Measurements from ENCODE around the gene TASOR2.

Gene TASOR2

DNA sequence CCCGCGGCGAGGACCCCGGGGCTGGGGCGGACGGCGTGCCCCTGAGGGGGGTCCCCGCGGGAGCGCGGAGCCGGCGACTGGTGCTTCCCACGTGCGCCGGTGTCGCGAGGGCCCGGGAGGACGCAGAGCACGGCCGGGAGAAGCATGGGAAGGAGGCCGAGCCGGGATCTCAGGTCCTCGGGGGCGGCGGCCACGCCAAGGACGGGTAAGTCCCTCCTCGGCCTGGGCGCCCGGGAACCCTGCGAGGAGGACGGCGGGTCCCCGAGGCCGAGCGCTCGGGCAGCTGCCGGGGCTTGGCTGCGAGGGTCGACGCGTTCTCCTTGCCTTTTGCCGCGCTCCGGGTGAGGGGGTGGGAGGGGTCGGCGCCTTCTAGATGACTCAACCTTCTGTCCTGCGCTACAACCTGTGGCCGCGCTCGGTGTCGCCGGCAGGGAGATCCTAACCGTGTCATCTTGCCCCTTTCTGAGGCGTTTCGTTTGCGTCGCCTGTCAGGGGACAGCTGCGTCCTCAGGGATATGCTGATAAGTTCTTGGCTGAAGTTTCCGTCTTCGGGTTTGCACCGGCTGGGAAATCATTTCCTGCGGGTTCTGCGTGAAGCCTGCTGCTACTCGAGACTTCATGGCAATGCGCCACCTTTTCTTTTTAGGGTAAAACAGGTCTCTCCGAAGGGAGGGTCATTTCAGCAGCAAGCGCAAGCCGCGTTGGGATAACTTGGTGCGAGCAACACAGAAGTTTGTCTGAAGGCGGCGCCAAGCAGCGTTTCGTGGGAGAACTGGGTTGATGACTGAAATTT, 529 bp downstream of the TASOR2 start:
- Histone ChIP-seq H3K27ac (ENCODE audit: low read depth in 2 of 2, low read length in 2 of 2) (peak overlapping the region; percentile 84 to 90), H3K4me3 (ENCODE audit: low read length in 2 of 2) (peak overlapping the region; percentile 91 to 94), H3K36me3 (ENCODE audit: control insufficient read depth in 2 of 2, insufficient read depth in 2 of 2, low read length in 2 of 2) (no peaks in the 10 kb centered on the region), H3K9ac (ENCODE audit: low read depth in 1 of 2, low read length in 2 of 2) (peak overlapping the region; percentile 69 to 83), H3K4me1 (ENCODE audit: control insufficient read depth in 2 of 2, insufficient read depth in 2 of 2, low read length in 2 of 2) (peaks cover 13 to 15% of the 10 kb centered on the region in 2 donors), H3K9me3 (ENCODE audit: control insufficient read depth in 2 of 2, low read length in 2 of 2) (no peaks in the 10 kb centered on the region), H3K27me3 (ENCODE audit: control insufficient read depth in 2 of 2, insufficient read depth in 2 of 2, low read length in 2 of 2) (no peaks in the 10 kb centered on the region)

DNA sequence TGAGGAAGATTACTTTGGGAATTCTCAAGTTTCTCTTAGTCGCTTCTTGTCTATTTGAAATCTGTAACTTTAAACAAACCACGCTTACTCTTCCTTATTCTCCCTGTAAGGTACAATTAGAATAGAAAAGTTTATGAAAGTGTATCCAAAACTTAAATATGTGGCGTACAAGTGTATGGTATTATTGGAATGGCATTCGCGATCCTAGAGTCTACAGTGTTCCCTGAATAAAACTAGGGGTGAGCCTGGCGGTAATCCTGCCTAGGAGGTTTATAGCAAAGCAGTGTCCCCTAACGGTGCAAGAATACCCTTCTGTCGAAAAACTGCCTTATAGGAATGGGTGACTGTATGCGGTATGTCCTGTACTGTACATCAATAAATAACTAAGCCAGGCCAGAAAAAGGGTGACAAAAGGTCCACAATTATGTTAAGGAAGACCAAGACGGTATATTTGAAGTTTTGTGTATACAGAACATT, 1.2 kb downstream of the TASOR2 start:
- peak overlapping the region; percentile 84 to 90 for H3K27ac ChIP-seq (ENCODE audit: low read depth in 2 of 2, low read length in 2 of 2)
- H3K36me3 ChIP-seq (ENCODE audit: control insufficient read depth in 2 of 2, insufficient read depth in 2 of 2, low read length in 2 of 2): no peaks in the 10 kb centered on the region
- peak overlapping the region; percentile 91 to 94 for H3K4me3 ChIP-seq (ENCODE audit: low read length in 2 of 2)
- H3K9ac ChIP-seq (ENCODE audit: low read depth in 1 of 2, low read length in 2 of 2): peak overlapping the region; percentile 69 to 83
- no peaks in the 10 kb centered on the region for H3K9me3 ChIP-seq (ENCODE audit: control insufficient read depth in 2 of 2, low read length in 2 of 2)
- no peaks in the 10 kb centered on the region for H3K27me3 ChIP-seq (ENCODE audit: control insufficient read depth in 2 of 2, insufficient read depth in 2 of 2, low read length in 2 of 2)
- peaks cover 13 to 15% of the 10 kb centered on the region in 2 donors for H3K4me1 ChIP-seq (ENCODE audit: control insufficient read depth in 2 of 2, insufficient read depth in 2 of 2, low read length in 2 of 2)

DNA sequence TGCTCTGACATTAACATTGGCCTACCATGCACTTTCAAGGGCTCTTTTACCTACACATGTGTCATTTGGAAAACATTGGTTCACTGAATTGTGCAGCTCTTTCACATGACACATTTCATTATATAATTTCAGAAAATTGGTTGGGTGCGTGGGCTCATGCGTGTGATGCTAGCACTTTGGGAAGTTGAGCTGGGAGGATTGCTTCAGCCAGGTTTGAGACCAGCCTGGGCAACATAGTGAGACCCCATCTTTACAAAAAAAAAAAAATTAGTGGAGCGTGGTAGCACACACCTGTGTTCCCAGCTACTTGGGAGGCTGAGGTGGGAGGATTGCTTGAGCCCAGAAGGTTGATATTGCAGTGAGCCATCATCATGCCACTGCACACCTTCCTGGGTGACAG, 3.9 kb downstream of the TASOR2 start:
- H3K9me3 ChIP-seq (ENCODE audit: control insufficient read depth in 2 of 2, low read length in 2 of 2): no peaks in the 10 kb centered on the region
- H3K36me3 ChIP-seq (ENCODE audit: control insufficient read depth in 2 of 2, insufficient read depth in 2 of 2, low read length in 2 of 2): no peaks in the 10 kb centered on the region
- H3K4me3 ChIP-seq (ENCODE audit: low read length in 2 of 2): no peak overlapping the region
- no peak overlapping the region for H3K27ac ChIP-seq (ENCODE audit: low read depth in 2 of 2, low read length in 2 of 2)
- peaks cover 27 to 29% of the 10 kb centered on the region in 2 donors for H3K4me1 ChIP-seq (ENCODE audit: control insufficient read depth in 2 of 2, insufficient read depth in 2 of 2, low read length in 2 of 2)
- no peak overlapping the region for H3K9ac ChIP-seq (ENCODE audit: low read depth in 1 of 2, low read length in 2 of 2)
- H3K27me3 ChIP-seq (ENCODE audit: control insufficient read depth in 2 of 2, insufficient read depth in 2 of 2, low read length in 2 of 2): no peaks in the 10 kb centered on the region

DNA sequence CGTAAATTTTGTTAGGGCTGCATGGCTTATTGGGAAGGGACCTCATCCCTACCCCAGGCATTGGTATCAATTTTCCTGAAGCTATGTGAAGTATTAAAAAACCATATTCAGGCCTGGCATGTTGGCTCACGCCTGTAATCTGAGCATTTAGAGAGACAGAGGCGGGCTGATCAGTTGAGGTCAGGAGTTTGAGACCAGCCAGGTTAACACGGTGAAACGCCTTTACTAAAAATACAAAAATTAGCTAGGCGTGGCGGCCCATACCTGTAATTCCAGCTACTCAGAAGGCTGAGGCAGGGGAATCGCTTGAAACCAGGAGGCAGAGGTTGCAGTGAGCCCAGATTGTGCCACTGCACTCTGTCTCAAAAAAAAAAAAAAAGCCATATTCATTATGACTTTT, 7.1 kb downstream of the TASOR2 start:
- peak overlapping the region; percentile 14 to 82 for H3K9ac ChIP-seq (ENCODE audit: low read depth in 1 of 2, low read length in 2 of 2)

DNA sequence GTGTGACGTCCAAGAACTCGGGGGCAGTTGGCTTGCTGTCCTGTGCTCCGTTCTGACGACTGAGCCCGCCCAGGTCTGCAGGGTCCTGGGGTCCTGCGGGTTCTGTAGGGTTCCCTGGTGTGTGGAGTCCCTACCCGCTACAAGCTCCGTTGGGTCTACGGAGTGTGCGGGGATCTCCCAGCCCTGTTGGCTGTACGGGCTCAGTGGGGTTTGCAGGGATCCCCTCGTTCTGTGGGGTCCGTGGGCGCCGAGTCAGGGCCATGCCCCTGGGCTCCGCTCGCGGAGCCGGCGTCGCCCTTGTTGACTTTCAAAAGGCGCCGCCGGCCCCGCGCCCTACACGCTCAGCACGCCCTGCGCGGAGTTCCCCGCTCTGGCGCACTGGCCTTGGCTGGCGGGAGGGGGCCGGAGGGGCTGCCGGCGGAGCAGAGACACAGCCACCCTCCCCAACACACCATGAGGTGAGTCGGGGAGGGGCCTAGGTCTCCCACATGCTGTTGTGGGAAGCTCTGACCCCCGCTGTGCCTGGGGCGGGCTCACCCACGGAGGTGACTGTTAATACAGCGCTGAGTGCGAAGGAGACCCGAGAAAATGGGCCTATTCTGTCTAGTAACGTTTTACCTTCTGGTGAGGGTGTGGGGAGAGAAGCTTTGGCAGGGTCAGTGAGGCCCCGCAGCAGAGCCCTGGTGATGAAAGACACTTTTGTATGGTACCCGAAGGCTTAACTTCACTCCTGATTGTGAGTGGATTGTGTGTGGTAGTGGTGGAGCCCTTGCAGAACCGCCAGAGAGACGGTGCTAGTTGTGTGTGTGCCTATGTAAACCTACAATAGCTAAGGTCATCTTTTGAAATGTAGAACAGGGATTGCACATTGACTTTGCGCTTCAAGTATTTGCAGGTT, 8.1 kb downstream of the TASOR2 start:
- peak overlapping the region; percentile 71 to 73 for H3K27ac ChIP-seq (ENCODE audit: low read depth in 2 of 2, low read length in 2 of 2)
- H3K4me1 ChIP-seq (ENCODE audit: control insufficient read depth in 2 of 2, insufficient read depth in 2 of 2, low read length in 2 of 2): peaks cover 16 to 20% of the 10 kb centered on the region in 2 donors
- H3K4me3 ChIP-seq (ENCODE audit: low read length in 2 of 2): peak overlapping the region; percentile 71 to 80
- H3K27me3 ChIP-seq (ENCODE audit: control insufficient read depth in 2 of 2, insufficient read depth in 2 of 2, low read length in 2 of 2): no peaks in the 10 kb centered on the region
- H3K36me3 ChIP-seq (ENCODE audit: control insufficient read depth in 2 of 2, insufficient read depth in 2 of 2, low read length in 2 of 2): no peaks in the 10 kb centered on the region
- H3K9ac ChIP-seq (ENCODE audit: low read depth in 1 of 2, low read length in 2 of 2): peak overlapping the region; percentile 82
- no peaks in the 10 kb centered on the region for H3K9me3 ChIP-seq (ENCODE audit: control insufficient read depth in 2 of 2, low read length in 2 of 2)

More for the DNA sequence above, 7.1 kb downstream of the TASOR2 start:
- Histone ChIP-seq H3K9me3 (ENCODE audit: control insufficient read depth in 2 of 2, low read length in 2 of 2) (no peaks in the 10 kb centered on the region), H3K27ac (ENCODE audit: low read depth in 2 of 2, low read length in 2 of 2) (no peak overlapping the region), H3K27me3 (ENCODE audit: control insufficient read depth in 2 of 2, insufficient read depth in 2 of 2, low read length in 2 of 2) (no peaks in the 10 kb centered on the region), H3K4me3 (ENCODE audit: low read length in 2 of 2) (no peak overlapping the region), H3K36me3 (ENCODE audit: control insufficient read depth in 2 of 2, insufficient read depth in 2 of 2, low read length in 2 of 2) (no peaks in the 10 kb centered on the region), H3K4me1 (ENCODE audit: control insufficient read depth in 2 of 2, insufficient read depth in 2 of 2, low read length in 2 of 2) (peaks cover 16 to 17% of the 10 kb centered on the region in 2 donors)

DNA sequence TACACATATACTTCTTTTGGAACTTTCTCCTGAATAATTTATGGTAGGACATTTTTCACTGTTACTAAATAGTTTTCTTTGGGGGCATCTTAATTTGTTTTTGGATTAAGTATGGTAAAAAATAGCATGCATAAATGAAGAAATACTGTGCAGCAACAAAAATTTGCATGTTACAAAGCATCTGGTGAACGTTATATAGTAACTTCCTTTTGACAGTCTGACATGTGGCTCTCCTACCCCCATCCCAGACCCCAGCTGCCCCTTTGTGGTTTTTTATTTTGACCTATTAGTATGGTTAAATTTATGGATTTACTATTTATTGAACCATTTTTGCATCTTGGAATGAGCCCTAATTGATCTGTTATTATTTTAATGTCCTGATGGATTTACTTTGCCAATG, 9.9 kb downstream of the TASOR2 start:
- Histone ChIP-seq H3K27ac (ENCODE audit: low read depth in 2 of 2, low read length in 2 of 2) (no peak overlapping the region), H3K9me3 (ENCODE audit: control insufficient read depth in 2 of 2, low read length in 2 of 2) (no peaks in the 10 kb centered on the region), H3K9ac (ENCODE audit: low read depth in 1 of 2, low read length in 2 of 2) (no peak overlapping the region), H3K36me3 (ENCODE audit: control insufficient read depth in 2 of 2, insufficient read depth in 2 of 2, low read length in 2 of 2) (no peaks in the 10 kb centered on the region), H3K4me3 (ENCODE audit: low read length in 2 of 2) (no peak overlapping the region), H3K4me1 (ENCODE audit: control insufficient read depth in 2 of 2, insufficient read depth in 2 of 2, low read length in 2 of 2) (peaks cover 20% of the 10 kb centered on the region in 2 donors), H3K27me3 (ENCODE audit: control insufficient read depth in 2 of 2, insufficient read depth in 2 of 2, low read length in 2 of 2) (no peaks in the 10 kb centered on the region)

DNA sequence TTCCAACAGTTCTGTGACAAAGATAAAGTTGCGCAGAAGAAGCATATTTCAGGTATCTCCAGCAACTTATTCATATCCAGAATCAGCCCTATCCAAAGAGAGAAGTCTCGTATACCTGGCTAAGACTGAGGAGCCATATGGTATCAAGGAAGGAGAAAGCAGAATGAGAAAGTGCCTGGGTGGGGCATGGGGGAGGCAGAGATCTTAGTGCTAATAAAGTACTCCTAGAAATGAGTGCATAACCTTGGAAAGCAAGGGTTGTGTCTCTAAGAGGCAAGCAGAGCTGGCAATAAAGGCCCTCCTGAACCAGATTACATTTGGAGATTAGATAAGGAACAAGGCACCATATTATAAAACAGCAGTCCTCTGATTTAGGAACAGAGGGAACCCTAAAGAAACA, 12.7 kb downstream of the TASOR2 start:
- Histone ChIP-seq H3K36me3 (ENCODE audit: control insufficient read depth in 2 of 2, insufficient read depth in 2 of 2, low read length in 2 of 2) (no peaks in the 10 kb centered on the region), H3K27ac (ENCODE audit: low read depth in 2 of 2, low read length in 2 of 2) (peak overlapping the region; percentile 4 to 33), H3K4me1 (ENCODE audit: control insufficient read depth in 2 of 2, insufficient read depth in 2 of 2, low read length in 2 of 2) (peaks cover 10 to 13% of the 10 kb centered on the region in 2 donors), H3K4me3 (ENCODE audit: low read length in 2 of 2) (no peak overlapping the region), H3K27me3 (ENCODE audit: control insufficient read depth in 2 of 2, insufficient read depth in 2 of 2, low read length in 2 of 2) (no peaks in the 10 kb centered on the region), H3K9me3 (ENCODE audit: control insufficient read depth in 2 of 2, low read length in 2 of 2) (no peaks in the 10 kb centered on the region), H3K9ac (ENCODE audit: low read depth in 1 of 2, low read length in 2 of 2) (no peak overlapping the region)

DNA sequence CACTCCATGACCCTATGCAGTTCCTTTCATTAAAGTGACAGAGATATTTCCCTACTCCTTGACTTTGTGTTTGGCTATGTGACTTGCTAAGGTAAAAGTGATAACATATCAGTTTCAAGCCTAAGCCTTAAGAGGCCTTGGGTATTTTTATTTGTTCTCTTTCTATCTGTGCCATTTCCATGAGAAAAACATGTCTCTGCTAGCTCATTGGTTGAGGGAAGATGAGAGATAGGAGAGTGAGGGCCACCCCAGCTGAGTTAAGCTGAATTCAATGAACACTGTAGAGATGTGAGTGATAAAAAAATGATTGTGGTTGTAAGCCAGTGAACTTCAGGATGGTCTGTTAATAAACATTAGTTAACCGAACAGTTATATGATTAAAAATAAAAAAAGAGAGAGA, 13.4 kb downstream of the TASOR2 start:
- no peak overlapping the region for H3K27ac ChIP-seq (ENCODE audit: low read depth in 2 of 2, low read length in 2 of 2)
- H3K27me3 ChIP-seq (ENCODE audit: control insufficient read depth in 2 of 2, insufficient read depth in 2 of 2, low read length in 2 of 2): no peaks in the 10 kb centered on the region
- no peak overlapping the region for H3K9ac ChIP-seq (ENCODE audit: low read depth in 1 of 2, low read length in 2 of 2)
- no peaks in the 10 kb centered on the region for H3K9me3 ChIP-seq (ENCODE audit: control insufficient read depth in 2 of 2, low read length in 2 of 2)
- H3K36me3 ChIP-seq (ENCODE audit: control insufficient read depth in 2 of 2, insufficient read depth in 2 of 2, low read length in 2 of 2): no peaks in the 10 kb centered on the region
- no peak overlapping the region for H3K4me3 ChIP-seq (ENCODE audit: low read length in 2 of 2)
- peaks cover 5 to 9% of the 10 kb centered on the region in 2 donors for H3K4me1 ChIP-seq (ENCODE audit: control insufficient read depth in 2 of 2, insufficient read depth in 2 of 2, low read length in 2 of 2)

DNA sequence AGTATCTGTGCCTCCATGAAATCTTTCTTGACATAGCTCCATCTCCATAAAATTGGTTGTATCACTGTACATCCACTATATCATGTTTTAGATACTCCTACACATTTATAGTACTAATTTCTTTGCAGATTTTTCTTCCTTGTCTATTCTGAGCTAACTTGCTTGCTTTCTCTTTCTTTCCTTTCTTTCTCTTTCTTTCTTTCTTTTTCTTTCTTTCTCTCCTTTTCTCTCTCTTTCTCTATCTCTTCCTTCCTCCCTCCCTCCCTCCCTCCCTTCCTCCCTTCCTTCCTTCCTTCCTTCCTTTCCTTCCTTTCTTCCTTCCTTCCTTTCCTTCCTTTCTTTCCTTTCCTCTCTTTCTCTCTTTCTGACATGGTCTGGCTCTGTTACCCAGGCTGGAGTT, 23.7 kb downstream of the TASOR2 start:
- no peaks in the 10 kb centered on the region for H3K27me3 ChIP-seq (ENCODE audit: control insufficient read depth in 2 of 2, insufficient read depth in 2 of 2, low read length in 2 of 2)
- no peaks in the 10 kb centered on the region for H3K4me1 ChIP-seq (ENCODE audit: control insufficient read depth in 2 of 2, insufficient read depth in 2 of 2, low read length in 2 of 2)
- H3K36me3 ChIP-seq (ENCODE audit: control insufficient read depth in 2 of 2, insufficient read depth in 2 of 2, low read length in 2 of 2): no peaks in the 10 kb centered on the region
- H3K27ac ChIP-seq (ENCODE audit: low read depth in 2 of 2, low read length in 2 of 2): no peak overlapping the region
- no peak overlapping the region for H3K4me3 ChIP-seq (ENCODE audit: low read length in 2 of 2)
- H3K9ac ChIP-seq (ENCODE audit: low read depth in 1 of 2, low read length in 2 of 2): no peak overlapping the region
- no peaks in the 10 kb centered on the region for H3K9me3 ChIP-seq (ENCODE audit: control insufficient read depth in 2 of 2, low read length in 2 of 2)

DNA sequence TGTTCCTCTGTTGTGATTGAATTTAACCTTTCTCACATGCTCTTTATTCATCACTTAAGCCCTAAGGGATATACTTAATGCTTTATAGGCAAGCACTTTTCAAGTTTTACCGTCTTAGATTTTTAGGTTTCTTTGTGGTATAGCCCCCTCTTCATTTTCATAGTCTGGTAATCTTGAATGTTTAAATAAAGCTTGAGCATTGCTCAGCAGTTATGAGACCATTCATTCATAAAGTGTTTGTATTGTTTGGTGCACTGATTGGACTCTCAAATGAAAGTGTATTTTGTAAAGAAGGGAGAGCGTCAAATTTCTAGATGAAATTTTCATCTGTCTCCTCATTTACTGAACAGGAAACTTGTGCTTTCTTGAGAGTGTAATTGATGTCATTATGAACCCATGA, 25.2 kb downstream of the TASOR2 start:
- no peak overlapping the region for H3K4me3 ChIP-seq (ENCODE audit: low read length in 2 of 2)
- H3K9me3 ChIP-seq (ENCODE audit: control insufficient read depth in 2 of 2, low read length in 2 of 2): no peaks in the 10 kb centered on the region
- no peaks in the 10 kb centered on the region for H3K36me3 ChIP-seq (ENCODE audit: control insufficient read depth in 2 of 2, insufficient read depth in 2 of 2, low read length in 2 of 2)
- no peaks in the 10 kb centered on the region for H3K27me3 ChIP-seq (ENCODE audit: control insufficient read depth in 2 of 2, insufficient read depth in 2 of 2, low read length in 2 of 2)
- H3K9ac ChIP-seq (ENCODE audit: low read depth in 1 of 2, low read length in 2 of 2): no peak overlapping the region
- H3K4me1 ChIP-seq (ENCODE audit: control insufficient read depth in 2 of 2, insufficient read depth in 2 of 2, low read length in 2 of 2): no peaks in the 10 kb centered on the region
- H3K27ac ChIP-seq (ENCODE audit: low read depth in 2 of 2, low read length in 2 of 2): no peak overlapping the region
